HepG2 (cell line): ENCODE measurements around the gene ARMC2. TPM values are rescaled to one million over a fixed set of nuclear protein-coding genes. Genes with fewer than 3 reads are reported as not detected.

Experiments used
- CAMTA2 ChIP-seq: sonication (generic); formaldehyde crosslinking; IDR thresholded peaks from 2 replicates; pipeline ENCODE4 v1.4.0; 2020; ENCODE audit warnings: mild to moderate bottlenecking, missing genetic modification reagents, borderline replicate concordance
- CEBPB ChIP-seq: IDR thresholded peaks from 2 replicates; pipeline ENCODE4 v1.6.1; 2011; ENCODE audit warnings: low read depth, low read length, improper control_type of control experiment, borderline replicate concordance
- CREB1 ChIP-seq, 2 experiments: fragments of 450-650 bp in 1 of 2; IDR thresholded peaks; 2 replicates each; pipeline ENCODE4 v1.6.1; 2016 to 2017; ENCODE audit warnings: control low read depth in 1 of 2, mild to moderate bottlenecking in 1 of 2, missing compliant biosample characterization in 1 of 2, missing genetic modification characterization in 1 of 2
- ELK4 ChIP-seq: sonication (generic); formaldehyde crosslinking; IDR thresholded peaks from 2 replicates; pipeline ENCODE4 v1.9.0; 2021; ENCODE audit warnings: missing genetic modification reagents, borderline replicate concordance
- FOSL2 ChIP-seq: sonication (generic); formaldehyde crosslinking; IDR thresholded peaks from 2 replicates; pipeline ENCODE4 v1.4.0; 2020; ENCODE audit warnings: missing genetic modification reagents
- GZF1 ChIP-seq: sonication (generic); formaldehyde crosslinking; IDR thresholded peaks from 2 replicates; pipeline ENCODE4 v1.5.1; 2020; ENCODE audit warnings: mild to moderate bottlenecking, missing genetic modification reagents
- HCFC1 ChIP-seq: fragments of 150-350 bp; IDR thresholded peaks from 2 replicates; pipeline ENCODE4 v1.6.1; 2014; ENCODE audit warnings: low read depth, low read length
- ISX ChIP-seq: sonication (generic); formaldehyde crosslinking; conservative IDR thresholded peaks from 2 replicates; pipeline ENCODE4 v1.5.0; 2020; ENCODE audit warnings: missing genetic modification reagents
- MATR3 ChIP-seq: sonication (generic); formaldehyde crosslinking; IDR thresholded peaks from 2 replicates; pipeline ENCODE4 v1.4.0; 2020; ENCODE audit warnings: missing genetic modification reagents
- PAWR ChIP-seq: sonication (generic); formaldehyde crosslinking; IDR thresholded peaks from 2 replicates; pipeline ENCODE4 v1.4.0; 2020; ENCODE audit warnings: missing genetic modification reagents, mild to moderate bottlenecking, borderline replicate concordance
- SETDB1 ChIP-seq: sonication (generic); formaldehyde crosslinking; IDR thresholded peaks from 2 replicates; pipeline ENCODE4 v1.5.1; 2020; ENCODE audit warnings: missing genetic modification reagents, mild to moderate bottlenecking, borderline replicate concordance
- STAG1 ChIP-seq: sonication (generic); formaldehyde crosslinking; IDR thresholded peaks from 2 replicates; pipeline ENCODE4 v1.4.0; 2020; ENCODE audit warnings: missing genetic modification reagents
- TCF7 ChIP-seq: sonication (generic); IDR thresholded peaks from 2 replicates; pipeline ENCODE4 v1.6.1; 2016; ENCODE audit warnings: antibody characterized with exemption, low read depth
- TCF7L2 ChIP-seq: IDR thresholded peaks from 2 replicates; pipeline ENCODE4 v1.6.1; 2011; ENCODE audit warnings: mild to moderate bottlenecking, low read depth, low read length, moderate library complexity
- TRIM24 ChIP-seq: sonication (generic); formaldehyde crosslinking; IDR thresholded peaks from 2 replicates; pipeline ENCODE4 v1.8.0; 2022; ENCODE audit warnings: mild to moderate bottlenecking, missing genetic modification reagents
- ZBTB20 ChIP-seq: sonication (generic); formaldehyde crosslinking; IDR thresholded peaks from 2 replicates; pipeline ENCODE4 v1.8.1; 2023; ENCODE audit warnings: missing genetic modification reagents, low read depth, mild to moderate bottlenecking, borderline replicate concordance
- ZNF282 ChIP-seq: fragments of 450-650 bp; IDR thresholded peaks from 2 replicates; pipeline ENCODE4 v1.6.1; 2018; ENCODE audit not compliant: partially characterized antibody
- ZNF30 ChIP-seq: sonication (generic); formaldehyde crosslinking; IDR thresholded peaks from 2 replicates; pipeline ENCODE4 v1.5.0; 2020; ENCODE audit warnings: mild to moderate bottlenecking, missing genetic modification reagents
- ZNF446 ChIP-seq: sonication (generic); formaldehyde crosslinking; IDR thresholded peaks from 2 replicates; pipeline ENCODE4 v1.5.0; 2020; ENCODE audit warnings: mild to moderate bottlenecking, missing genetic modification reagents
- ZNF543 ChIP-seq: sonication (generic); formaldehyde crosslinking; IDR thresholded peaks from 2 replicates; pipeline ENCODE4 v1.4.0; 2020; ENCODE audit warnings: mild to moderate bottlenecking, missing genetic modification reagents
- ZNF557 ChIP-seq: sonication (generic); formaldehyde crosslinking; IDR thresholded peaks from 2 replicates; pipeline ENCODE4 v1.4.0; 2020; ENCODE audit warnings: missing genetic modification reagents
- ZNF7 ChIP-seq: IDR thresholded peaks from 2 replicates; pipeline ENCODE4 v1.6.1; 2016; ENCODE audit warnings: missing biosample characterization, missing genetic modification reagents
- ZNF777 ChIP-seq: sonication (generic); formaldehyde crosslinking; IDR thresholded peaks from 2 replicates; pipeline ENCODE4 v1.4.0; 2020; ENCODE audit warnings: missing genetic modification reagents
- ZZZ3 ChIP-seq: sonication (generic); formaldehyde crosslinking; IDR thresholded peaks from 2 replicates; pipeline ENCODE4 v1.4.0; 2020; ENCODE audit warnings: missing genetic modification reagents, mild to moderate bottlenecking, borderline replicate concordance
- polyA plus RNA-seq, 8 experiments: library from polyadenylated mRNA; depleted of rRNA in 3 of 8; stranded (reverse) in 7 of 8; unstranded in 1 of 8; fragments of >200 nt; fragmentation: Illumina TruSeq in 4 of 8; extraction: Trizol in 4 of 8; gene quantifications; 2 replicates each; pipeline versions ENCODE4 v1.2.1 to v1.2.3, GENCODE V29; 2011 to 2016; ENCODE audit warnings: low read depth in 4 of 8, missing spikeins in 1 of 8, mixed read lengths in 1 of 8; ENCODE audit not compliant: insufficient read depth in 1 of 8
- total RNA-seq, 5 experiments: library from RNA; depleted of rRNA; stranded (reverse); fragments of >200 nt; fragmentation: Illumina TruSeq; extraction: Trizol; gene quantifications; 2 replicates each; pipeline ENCODE4 v1.2.3, GENCODE V29; 2016; ENCODE audit warnings: low read depth in 1 of 5
- TF ChIP-seq, protein P1 (sequence below): sonication (generic); formaldehyde crosslinking; IDR thresholded peaks from 2 replicates; pipeline ENCODE4 v1.8.0; 2022; ENCODE audit warnings: mild to moderate bottlenecking, missing genetic modification reagents; ENCODE audit not compliant: insufficient replicate concordance
- TF ChIP-seq, protein P2 (sequence below): sonication (generic); formaldehyde crosslinking; IDR thresholded peaks from 2 replicates; pipeline ENCODE4 v1.5.0; 2020; ENCODE audit warnings: missing genetic modification reagents
- TF ChIP-seq, protein P3 (sequence below): sonication (generic); formaldehyde crosslinking; IDR thresholded peaks from 2 replicates; pipeline ENCODE4 v1.4.0; 2020; ENCODE audit warnings: missing genetic modification reagents

Gene ARMC2
- total and polyA plus RNA-seq, 2 of the 13 experiments (the other 11 are each of a cell fraction or from before 2014, with no cell fraction given), result 1.4 to 3.2 TPM

DNA sequence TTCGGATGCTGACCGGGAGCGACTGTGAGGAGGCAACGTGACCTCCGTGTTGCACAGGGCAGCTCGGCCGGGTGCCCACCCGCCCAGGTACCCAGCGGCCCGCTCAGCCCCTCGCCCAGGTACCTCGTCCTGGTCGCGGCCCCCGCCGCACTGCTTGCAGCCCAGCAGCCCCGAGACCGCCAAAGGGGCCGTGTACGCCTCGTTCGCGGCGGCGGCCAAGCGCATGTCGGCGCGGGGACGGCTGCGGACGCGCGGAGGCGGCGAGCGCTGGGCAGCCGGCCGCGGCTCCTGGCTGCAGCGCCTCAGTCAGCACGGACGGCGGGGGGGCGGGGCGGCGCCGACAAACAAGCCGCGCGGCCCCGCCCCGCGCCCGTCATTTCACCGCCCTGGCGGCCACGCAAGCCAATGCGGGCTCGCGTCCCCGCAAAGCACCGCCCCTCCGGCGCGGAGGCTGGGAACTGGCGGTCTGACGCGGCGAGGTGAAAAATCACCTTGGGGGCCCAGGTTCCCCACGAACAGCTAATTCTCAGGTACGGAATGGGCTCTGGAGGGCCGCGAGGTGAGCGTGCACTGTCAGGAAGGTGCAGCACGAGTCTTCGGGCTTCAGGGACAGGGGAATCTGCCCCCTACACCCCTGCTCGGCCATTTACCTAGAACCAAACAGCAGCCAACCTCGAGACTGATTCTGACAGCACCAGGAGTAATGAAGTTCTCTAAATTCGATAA, 161.2 kb downstream of the ARMC2 start (continued):
- no peak for TF ChIP-seq TCF7L2
- TF ChIP-seq GZF1 (CRISPR knock-in tag), result no peak
- TF ChIP-seq ELK4, result no peak
- TF ChIP-seq FOSL2 (CRISPR knock-in tag), result no peak
- TF ChIP-seq, protein P1, sequence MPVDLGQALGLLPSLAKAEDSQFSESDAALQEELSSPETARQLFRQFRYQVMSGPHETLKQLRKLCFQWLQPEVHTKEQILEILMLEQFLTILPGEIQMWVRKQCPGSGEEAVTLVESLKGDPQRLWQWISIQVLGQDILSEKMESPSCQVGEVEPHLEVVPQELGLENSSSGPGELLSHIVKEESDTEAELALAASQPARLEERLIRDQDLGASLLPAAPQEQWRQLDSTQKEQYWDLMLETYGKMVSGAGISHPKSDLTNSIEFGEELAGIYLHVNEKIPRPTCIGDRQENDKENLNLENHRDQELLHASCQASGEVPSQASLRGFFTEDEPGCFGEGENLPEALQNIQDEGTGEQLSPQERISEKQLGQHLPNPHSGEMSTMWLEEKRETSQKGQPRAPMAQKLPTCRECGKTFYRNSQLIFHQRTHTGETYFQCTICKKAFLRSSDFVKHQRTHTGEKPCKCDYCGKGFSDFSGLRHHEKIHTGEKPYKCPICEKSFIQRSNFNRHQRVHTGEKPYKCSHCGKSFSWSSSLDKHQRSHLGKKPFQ (CRISPR knock-in tag), result peak; percentile 27
- no peak for TF ChIP-seq STAG1 (CRISPR knock-in tag)
- TF ChIP-seq ZNF282, result no peak
- 0 out of 2 replicates have a peak, but pooled peaks have one; percentile 24 for TF ChIP-seq ISX
- no peak for TF ChIP-seq ZZZ3 (CRISPR knock-in tag)
- no peak for TF ChIP-seq CEBPB
- no peak for TF ChIP-seq PAWR (CRISPR knock-in tag)
- TF ChIP-seq TCF7, result no peak
- TF ChIP-seq MATR3 (CRISPR knock-in tag), result no peak
- peak; percentile 84; the same call in 1 of the 2 replicates for TF ChIP-seq ZNF446 (CRISPR knock-in tag)
- TF ChIP-seq ZNF7, result no peak
- TF ChIP-seq ZNF777 (CRISPR knock-in tag), result peak; percentile 84
- TF ChIP-seq HCFC1, result no peak
- TF ChIP-seq CAMTA2, result no peak
- 0 out of 2 replicates have a peak, but pooled peaks have one; percentile 40 for TF ChIP-seq ZBTB20 (CRISPR knock-in tag)
- TF ChIP-seq TRIM24 (CRISPR knock-in tag), result no peak
- TF ChIP-seq ZNF543 (CRISPR knock-in tag), result peak; percentile 85
- TF ChIP-seq, protein P2, sequence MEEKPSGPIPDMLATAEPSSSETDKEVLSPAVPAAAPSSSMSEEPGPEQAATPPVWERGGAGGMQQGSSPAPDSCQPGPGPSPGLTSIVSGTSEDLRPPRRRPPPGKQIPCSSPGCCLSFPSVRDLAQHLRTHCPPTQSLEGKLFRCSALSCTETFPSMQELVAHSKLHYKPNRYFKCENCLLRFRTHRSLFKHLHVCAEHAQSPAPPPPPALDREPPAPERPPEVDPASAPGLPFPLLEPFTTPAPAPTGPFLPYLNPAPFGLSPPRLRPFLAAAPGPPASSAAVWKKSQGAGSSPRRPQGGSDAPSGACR (CRISPR knock-in tag), result no peak; the same call in 1 of the 2 replicates
- no peak for TF ChIP-seq SETDB1 (CRISPR knock-in tag)
- TF ChIP-seq ZNF557 (CRISPR knock-in tag), result no peak
- TF ChIP-seq, protein P3, sequence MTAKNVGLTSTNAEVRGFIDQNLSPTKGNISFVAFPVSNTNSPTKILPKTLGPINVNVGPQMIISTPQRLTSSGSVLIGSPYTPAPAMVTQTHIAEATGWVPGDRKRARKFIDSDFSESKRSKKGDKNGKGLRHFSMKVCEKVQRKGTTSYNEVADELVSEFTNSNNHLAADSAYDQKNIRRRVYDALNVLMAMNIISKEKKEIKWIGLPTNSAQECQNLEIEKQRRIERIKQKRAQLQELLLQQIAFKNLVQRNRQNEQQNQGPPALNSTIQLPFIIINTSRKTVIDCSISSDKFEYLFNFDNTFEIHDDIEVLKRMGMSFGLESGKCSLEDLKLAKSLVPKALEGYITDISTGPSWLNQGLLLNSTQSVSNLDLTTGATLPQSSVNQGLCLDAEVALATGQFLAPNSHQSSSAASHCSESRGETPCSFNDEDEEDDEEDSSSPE (CRISPR knock-in tag), result peak; percentile 31; the same call in 1 of the 2 replicates
- TF ChIP-seq ZNF30, result no peak
- TF ChIP-seq CREB1 (IDR thresholded peaks at IDR 0.05), result peak; percentile 71; the same call in 1 of the 2 replicates
- no peak for TF ChIP-seq CREB1 (CRISPR knock-in tag; IDR thresholded peaks at IDR 0.05)
